ENCODE results near the gene SPOP. TPM values are rescaled to one million over a fixed set of nuclear protein-coding genes. Genes with fewer than 3 reads are reported as not detected.
A peak's percentile ranks its signal among the peaks of the same experiment; 100 is the strongest.

The SPOP gene
- total RNA-seq, 1 donor from 2014 or later, result 63.9 TPM

GRCh38 chr17:49670002-49670401, 7.9 kb downstream of the SPOP start:
- Mint-ChIP-seq H3K4me3 (ENCODE audit: unreplicated experiment) (no peak overlapping the region), H3K36me3 (ENCODE audit: unreplicated experiment) (peaks cover 6% of the 10 kb centered on the region), H3K9me3 (ENCODE audit: unreplicated experiment) (no peaks in the 10 kb centered on the region), H3K4me1 (ENCODE audit: unreplicated experiment) (peaks cover 26% of the 10 kb centered on the region), H3K27ac (ENCODE audit: unreplicated experiment) (peak overlapping the region; percentile 31), H3K27me3 (ENCODE audit: unreplicated experiment) (no peaks in the 10 kb centered on the region)
- TF ChIP-seq CTCF (IDR thresholded peaks at IDR 0.05), result no peak
- no peak for DNase-seq (ENCODE audit: extremely low spot score, unreplicated experiment)

- no peak for DNase-seq (ENCODE audit: extremely low spot score, unreplicated experiment)
- no peak for TF ChIP-seq CTCF (IDR thresholded peaks at IDR 0.05)
- Mint-ChIP-seq H3K4me1 (ENCODE audit: unreplicated experiment) (peaks cover 14% of the 10 kb centered on the region), H3K36me3 (ENCODE audit: unreplicated experiment) (peaks cover 9% of the 10 kb centered on the region), H3K4me3 (ENCODE audit: unreplicated experiment) (no peak overlapping the region), H3K27me3 (ENCODE audit: unreplicated experiment) (no peaks in the 10 kb centered on the region), H3K9me3 (ENCODE audit: unreplicated experiment) (no peaks in the 10 kb centered on the region), H3K27ac (ENCODE audit: unreplicated experiment) (no peak overlapping the region)
Observed at GRCh38 chr17:49667854-49668253, 10.0 kb downstream of the SPOP start.

GRCh38 chr17:49664706-49665211, 13.1 kb downstream of the SPOP start:
- H3K9me3 Mint-ChIP-seq (ENCODE audit: unreplicated experiment), result no peaks in the 10 kb centered on the region

GRCh38 chr17:49659661-49660382, 18.1 kb downstream of the SPOP start:
- no peak overlapping the region for H3K27ac Mint-ChIP-seq (ENCODE audit: unreplicated experiment)
- H3K4me1 Mint-ChIP-seq (ENCODE audit: unreplicated experiment), result peaks cover 7% of the 10 kb centered on the region

More at GRCh38 chr17:49664706-49665211, 13.1 kb downstream of the SPOP start:
- no peak for DNase-seq (ENCODE audit: extremely low spot score, unreplicated experiment)
- Mint-ChIP-seq H3K36me3 (ENCODE audit: unreplicated experiment) (peaks cover 16% of the 10 kb centered on the region), H3K27me3 (ENCODE audit: unreplicated experiment) (no peaks in the 10 kb centered on the region), H3K4me1 (ENCODE audit: unreplicated experiment) (peaks cover 3% of the 10 kb centered on the region), H3K27ac (ENCODE audit: unreplicated experiment) (no peak overlapping the region), H3K4me3 (ENCODE audit: unreplicated experiment) (no peak overlapping the region)
- TF ChIP-seq CTCF (IDR thresholded peaks at IDR 0.05), result no peak

More at GRCh38 chr17:49659661-49660382, 18.1 kb downstream of the SPOP start:
- H3K27me3 Mint-ChIP-seq (ENCODE audit: unreplicated experiment), result no peaks in the 10 kb centered on the region
- no peaks in the 10 kb centered on the region for H3K9me3 Mint-ChIP-seq (ENCODE audit: unreplicated experiment)
- peak; percentile 13 for DNase-seq (ENCODE audit: extremely low spot score, unreplicated experiment)
- peaks cover 14% of the 10 kb centered on the region for H3K36me3 Mint-ChIP-seq (ENCODE audit: unreplicated experiment)
- no peak for TF ChIP-seq CTCF (IDR thresholded peaks at IDR 0.05)
- no peak overlapping the region for H3K4me3 Mint-ChIP-seq (ENCODE audit: unreplicated experiment)

Measured in osteocyte (in vitro differentiated cells).